KOPT-K1 (cell line): ENCODE data around the gene CAPN7.

ENCODE experiments used
- H3K27ac ChIP-seq: fragments of 200-600 bp; sonication (generic); 2 replicates; pipeline ENCODE4 v1.5.1; 2016; ENCODE audit warnings: antibody characterized with exemption, mild to moderate bottlenecking, low read depth, low read length; ENCODE audit not compliant: poor library complexity, severe bottlenecking
- H3K36me3 ChIP-seq: fragments of 200-600 bp; sonication (generic); 2 replicates; pipeline ENCODE4 v1.5.1; 2017; ENCODE audit warnings: antibody characterized with exemption, mild to moderate bottlenecking, low read length, moderate library complexity; ENCODE audit not compliant: insufficient read depth
- H3K9me3 ChIP-seq: fragments of 200-600 bp; sonication (generic); 2 replicates; pipeline ENCODE4 v1.5.1; 2017; ENCODE audit warnings: antibody characterized with exemption, low read length, mild to moderate bottlenecking; ENCODE audit not compliant: insufficient read depth, poor library complexity, severe bottlenecking

CAPN7 gene

GRCh38 chr3:15301761-15302160 is 95.7 kb downstream of the CAPN7 start:
- H3K36me3 ChIP-seq = no peaks in the 10 kb centered on the region
- no peaks in the 10 kb centered on the region for H3K9me3 ChIP-seq
- no peak overlapping the region for H3K27ac ChIP-seq
